Measurements from ENCODE around the gene NR1H4.

Gene NR1H4

DNA sequence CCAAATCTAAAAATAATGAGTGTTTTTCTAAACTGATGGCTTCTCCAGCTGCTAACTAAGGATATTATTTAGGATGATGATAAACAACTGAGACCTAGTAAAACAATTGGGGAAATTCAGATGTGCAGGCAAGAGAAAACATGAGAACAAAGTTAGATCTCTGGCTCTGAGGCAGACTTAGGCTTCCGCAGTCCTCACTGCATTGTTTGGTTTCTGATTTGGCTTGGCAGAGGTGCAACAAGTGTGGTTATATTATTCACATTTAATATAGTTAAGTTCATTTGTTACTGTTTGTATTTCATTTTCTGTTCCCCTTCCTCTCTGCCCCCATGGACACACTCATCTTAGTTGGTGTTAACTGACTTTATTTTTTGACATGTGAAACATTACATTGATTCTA is 30.2 kb upstream of the NR1H4 start:
- no peak for TF ChIP-seq POU2F2 (IDR thresholded peaks at IDR 0.05; ENCODE audit: low read depth, low read length)
- TF ChIP-seq POLR2AphosphoS5 (IDR thresholded peaks at IDR 0.05; ENCODE audit: low read depth, low read length), result no peak
- TF ChIP-seq TAF1 (IDR thresholded peaks at IDR 0.05; ENCODE audit: low read depth, low read length), result no peak
- no peak for TF ChIP-seq SPI1 (IDR thresholded peaks at IDR 0.05; ENCODE audit: low read depth, low read length)
- no peak for TF ChIP-seq POLR2A (IDR thresholded peaks at IDR 0.05; ENCODE audit: low read depth, low read length)
- TF ChIP-seq PAX5 (IDR thresholded peaks at IDR 0.05; ENCODE audit: insufficient read depth, low read length, severe bottlenecking), result no peak
- FAIRE-seq, result no peak
- no peak for DNase-seq (ENCODE audit: insufficient read length, low spot score)

- TF ChIP-seq POLR2A (IDR thresholded peaks at IDR 0.05; ENCODE audit: low read depth, low read length) (no peak), TAF1 (IDR thresholded peaks at IDR 0.05; ENCODE audit: low read depth, low read length) (no peak), POU2F2 (IDR thresholded peaks at IDR 0.05; ENCODE audit: low read depth, low read length) (no peak), SPI1 (IDR thresholded peaks at IDR 0.05; ENCODE audit: low read depth, low read length) (no peak), POLR2AphosphoS5 (IDR thresholded peaks at IDR 0.05; ENCODE audit: low read depth, low read length) (no peak), PAX5 (IDR thresholded peaks at IDR 0.05; ENCODE audit: insufficient read depth, low read length, severe bottlenecking) (no peak)
- no peak for DNase-seq (ENCODE audit: insufficient read length, low spot score)
- no peak for FAIRE-seq
These were observed 28.6 kb upstream of the NR1H4 start for GRCh38 chr12:100445081-100445481.

DNA sequence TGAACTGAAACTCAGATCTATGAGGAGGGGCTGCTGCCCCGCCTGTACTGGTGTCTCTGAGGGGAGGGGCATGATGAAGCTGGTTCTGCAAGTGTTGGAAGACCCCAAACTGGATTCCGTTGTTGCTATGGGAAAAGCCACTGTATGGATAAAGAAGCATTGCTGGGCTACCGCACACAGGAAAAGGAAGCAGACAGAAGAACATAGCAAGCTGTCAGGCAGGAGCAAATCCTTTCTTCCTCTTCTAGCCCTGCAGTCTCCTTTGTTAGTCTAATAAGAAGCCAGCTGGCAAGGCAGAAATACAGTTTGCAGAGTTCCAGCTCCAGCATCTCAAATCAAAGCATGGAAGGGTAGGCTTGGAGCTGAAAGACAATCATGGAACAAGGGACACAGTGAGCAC is 26.3 kb upstream of the NR1H4 start:
- TF ChIP-seq POU2F2 (IDR thresholded peaks at IDR 0.05; ENCODE audit: low read depth, low read length) (no peak), POLR2A (IDR thresholded peaks at IDR 0.05; ENCODE audit: low read depth, low read length) (no peak), PAX5 (IDR thresholded peaks at IDR 0.05; ENCODE audit: insufficient read depth, low read length, severe bottlenecking) (no peak), POLR2AphosphoS5 (IDR thresholded peaks at IDR 0.05; ENCODE audit: low read depth, low read length) (no peak), SPI1 (IDR thresholded peaks at IDR 0.05; ENCODE audit: low read depth, low read length) (no peak), TAF1 (IDR thresholded peaks at IDR 0.05; ENCODE audit: low read depth, low read length) (no peak)
- FAIRE-seq (no peak), DNase-seq (ENCODE audit: insufficient read length, low spot score) (no peak)

DNA sequence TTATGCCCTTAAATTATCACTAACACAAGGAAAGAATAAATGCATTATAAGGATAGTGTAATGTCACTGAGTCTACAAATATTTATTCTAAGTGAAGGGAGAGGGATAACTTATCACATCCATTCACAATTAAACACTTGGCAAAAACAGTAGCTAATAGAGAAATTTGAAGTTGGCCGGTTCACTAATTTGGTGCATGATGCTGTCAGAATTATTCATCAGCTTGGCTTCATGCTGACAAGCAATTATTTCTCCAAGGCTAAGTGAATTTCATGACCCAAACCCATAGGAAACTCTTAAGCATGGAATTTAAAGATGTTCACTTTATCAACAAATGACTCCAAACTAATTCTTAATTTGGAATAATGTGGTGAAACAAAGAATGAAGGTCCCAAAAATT is 25.0 kb upstream of the NR1H4 start:
- no peak for FAIRE-seq
- TF ChIP-seq POU2F2 (IDR thresholded peaks at IDR 0.05; ENCODE audit: low read depth, low read length), result no peak
- TF ChIP-seq TAF1 (IDR thresholded peaks at IDR 0.05; ENCODE audit: low read depth, low read length), result no peak
- TF ChIP-seq POLR2A (IDR thresholded peaks at IDR 0.05; ENCODE audit: low read depth, low read length), result no peak
- no peak for TF ChIP-seq PAX5 (IDR thresholded peaks at IDR 0.05; ENCODE audit: insufficient read depth, low read length, severe bottlenecking)
- no peak for TF ChIP-seq SPI1 (IDR thresholded peaks at IDR 0.05; ENCODE audit: low read depth, low read length)
- no peak for TF ChIP-seq POLR2AphosphoS5 (IDR thresholded peaks at IDR 0.05; ENCODE audit: low read depth, low read length)
- DNase-seq (ENCODE audit: insufficient read length, low spot score), result no peak

- no peak for TF ChIP-seq TAF1 (IDR thresholded peaks at IDR 0.05; ENCODE audit: low read depth, low read length)
- no peak for TF ChIP-seq POU2F2 (IDR thresholded peaks at IDR 0.05; ENCODE audit: low read depth, low read length)
- TF ChIP-seq POLR2AphosphoS5 (IDR thresholded peaks at IDR 0.05; ENCODE audit: low read depth, low read length), result no peak
- no peak for TF ChIP-seq PAX5 (IDR thresholded peaks at IDR 0.05; ENCODE audit: insufficient read depth, low read length, severe bottlenecking)
- TF ChIP-seq POLR2A (IDR thresholded peaks at IDR 0.05; ENCODE audit: low read depth, low read length), result no peak
- TF ChIP-seq SPI1 (IDR thresholded peaks at IDR 0.05; ENCODE audit: low read depth, low read length), result no peak
- no peak for DNase-seq (ENCODE audit: insufficient read length, low spot score)
- FAIRE-seq, result no peak
These were observed 22.9 kb upstream of the NR1H4 start for GRCh38 chr12:100450735-100451134.

DNA sequence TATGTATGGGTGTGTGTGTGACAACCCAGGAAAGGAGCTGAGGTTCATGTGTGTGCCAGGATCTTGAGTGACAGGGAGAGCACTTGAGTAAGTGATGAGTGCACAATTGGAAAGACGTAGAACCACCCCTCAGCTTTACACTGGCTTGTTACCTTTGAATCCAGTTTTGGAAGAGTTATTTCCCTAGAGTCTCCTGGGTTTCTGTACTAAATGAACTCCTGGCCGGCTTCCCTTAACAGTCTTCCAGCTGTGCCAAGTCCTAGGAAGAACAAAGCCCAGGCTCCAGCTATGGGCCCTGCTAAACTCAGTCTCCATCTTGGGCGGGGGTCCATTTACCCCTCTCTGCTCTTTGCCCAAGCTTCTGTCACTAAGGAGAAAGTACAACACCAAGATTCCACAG is 19.7 kb upstream of the NR1H4 start:
- DNase-seq (ENCODE audit: insufficient read length, low spot score) (no peak), FAIRE-seq (no peak)
- no peak for TF ChIP-seq PAX5 (IDR thresholded peaks at IDR 0.05; ENCODE audit: insufficient read depth, low read length, severe bottlenecking)
- TF ChIP-seq POLR2AphosphoS5 (IDR thresholded peaks at IDR 0.05; ENCODE audit: low read depth, low read length), result no peak
- TF ChIP-seq SPI1 (IDR thresholded peaks at IDR 0.05; ENCODE audit: low read depth, low read length), result no peak
- no peak for TF ChIP-seq TAF1 (IDR thresholded peaks at IDR 0.05; ENCODE audit: low read depth, low read length)
- no peak for TF ChIP-seq POU2F2 (IDR thresholded peaks at IDR 0.05; ENCODE audit: low read depth, low read length)
- no peak for TF ChIP-seq POLR2A (IDR thresholded peaks at IDR 0.05; ENCODE audit: low read depth, low read length)

DNA sequence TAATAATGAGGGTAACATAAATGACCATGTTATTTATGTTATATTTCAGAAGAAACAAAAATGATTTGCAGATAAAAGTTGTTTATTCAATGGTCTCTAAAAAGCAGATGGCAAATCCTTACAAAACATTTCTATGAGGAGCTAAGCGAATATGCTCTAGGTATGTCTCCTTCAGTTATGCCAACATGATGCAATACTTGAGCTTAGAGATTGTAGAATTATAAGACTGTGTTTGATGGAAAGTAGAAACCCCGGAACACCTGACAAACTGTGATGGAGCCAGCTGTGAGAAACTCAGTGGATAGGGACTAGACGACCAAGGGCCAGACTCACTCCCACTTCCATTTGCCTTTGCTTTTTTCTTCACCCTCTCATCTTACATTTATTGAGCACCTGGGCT is 17.8 kb upstream of the NR1H4 start:
- DNase-seq (ENCODE audit: insufficient read length, low spot score) (no peak), FAIRE-seq (no peak)

DNA sequence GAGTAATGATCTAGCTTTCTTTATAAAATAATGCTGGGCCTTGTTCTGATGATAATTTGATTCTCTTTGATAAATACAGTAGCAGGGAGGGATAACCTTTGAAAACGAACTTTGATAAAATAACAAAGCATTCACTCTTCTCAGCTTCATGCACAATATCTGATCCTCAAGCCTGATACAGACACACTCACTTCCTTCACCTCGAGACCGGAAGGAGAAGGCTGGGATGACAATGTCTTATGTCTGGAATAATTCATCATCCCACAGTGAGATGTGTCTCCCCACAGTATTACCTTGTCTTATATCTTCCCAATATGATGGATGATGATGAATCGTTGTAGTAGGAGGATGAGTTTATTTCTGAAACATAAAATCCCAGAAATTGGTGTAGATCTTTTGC is 15.5 kb upstream of the NR1H4 start:
- DNase-seq (ENCODE audit: insufficient read length, low spot score) (no peak), FAIRE-seq (no peak)
- TF ChIP-seq POU2F2 (IDR thresholded peaks at IDR 0.05; ENCODE audit: low read depth, low read length) (no peak), PAX5 (IDR thresholded peaks at IDR 0.05; ENCODE audit: insufficient read depth, low read length, severe bottlenecking) (no peak), SPI1 (IDR thresholded peaks at IDR 0.05; ENCODE audit: low read depth, low read length) (no peak), POLR2AphosphoS5 (IDR thresholded peaks at IDR 0.05; ENCODE audit: low read depth, low read length) (no peak), POLR2A (IDR thresholded peaks at IDR 0.05; ENCODE audit: low read depth, low read length) (no peak), TAF1 (IDR thresholded peaks at IDR 0.05; ENCODE audit: low read depth, low read length) (no peak)

More for the DNA sequence above, 17.8 kb upstream of the NR1H4 start:
- TF ChIP-seq TAF1 (IDR thresholded peaks at IDR 0.05; ENCODE audit: low read depth, low read length) (no peak), POLR2AphosphoS5 (IDR thresholded peaks at IDR 0.05; ENCODE audit: low read depth, low read length) (no peak), SPI1 (IDR thresholded peaks at IDR 0.05; ENCODE audit: low read depth, low read length) (no peak), POLR2A (IDR thresholded peaks at IDR 0.05; ENCODE audit: low read depth, low read length) (no peak), PAX5 (IDR thresholded peaks at IDR 0.05; ENCODE audit: insufficient read depth, low read length, severe bottlenecking) (no peak), POU2F2 (IDR thresholded peaks at IDR 0.05; ENCODE audit: low read depth, low read length) (no peak)

- DNase-seq (ENCODE audit: insufficient read length, low spot score), result no peak
- FAIRE-seq, result no peak
- TF ChIP-seq TAF1 (IDR thresholded peaks at IDR 0.05; ENCODE audit: low read depth, low read length) (no peak), POLR2AphosphoS5 (IDR thresholded peaks at IDR 0.05; ENCODE audit: low read depth, low read length) (no peak), POLR2A (IDR thresholded peaks at IDR 0.05; ENCODE audit: low read depth, low read length) (no peak), PAX5 (IDR thresholded peaks at IDR 0.05; ENCODE audit: insufficient read depth, low read length, severe bottlenecking) (no peak), SPI1 (IDR thresholded peaks at IDR 0.05; ENCODE audit: low read depth, low read length) (no peak), POU2F2 (IDR thresholded peaks at IDR 0.05; ENCODE audit: low read depth, low read length) (no peak)
These were observed 13.0 kb upstream of the NR1H4 start for GRCh38 chr12:100460702-100461101.

Measured in GM12891 (cell line).